Neural crest cell (in vitro differentiated cells): Measurements from ENCODE around the gene SFRP5. TPM values are rescaled to one million over a fixed set of nuclear protein-coding genes. Genes with fewer than 3 reads are reported as not detected.

Experiments used
- DNase-seq: peaks from one replicate; pipeline ENCODE4 v3.0.0; 2021; ENCODE audit warnings: low read depth, mixed read lengths, low spot score
- H3K27ac Mint-ChIP-seq: one replicate; pipeline ENCODE4 v1.8.0; 2021; ENCODE audit warnings: mild to moderate bottlenecking, mixed read lengths; ENCODE audit not compliant: unreplicated experiment
- H3K27me3 Mint-ChIP-seq: 2 replicates; pipeline ENCODE4 v1.8.0; 2021; ENCODE audit warnings: low read depth, mild to moderate bottlenecking, mixed read lengths
- H3K36me3 Mint-ChIP-seq: 2 replicates; pipeline ENCODE4 v1.8.0; 2021; ENCODE audit warnings: low read depth, mild to moderate bottlenecking, mixed read lengths
- H3K4me1 Mint-ChIP-seq: 2 replicates; pipeline ENCODE4 v1.8.0; 2021; ENCODE audit warnings: mixed read lengths
- H3K4me3 Mint-ChIP-seq: one replicate; pipeline ENCODE4 v1.8.0; 2021; ENCODE audit warnings: mild to moderate bottlenecking, mixed read lengths
- H3K9me3 Mint-ChIP-seq: 2 replicates; pipeline ENCODE4 v1.8.0; 2021; ENCODE audit warnings: mixed read lengths
- long read RNA-seq: library from polyadenylated mRNA; unstranded; transcript quantifications from one replicate; pipeline ENCODE4 v2.0.0, GENCODE V29; 2020
- total RNA-seq: library from RNA; stranded (reverse); gene quantifications from 2 replicates; pipeline ENCODE4 v1.2.1, GENCODE V29; 2021
- TF ChIP-seq, protein P1 (sequence below): fragments of 200-600 bp; sonication (generic); conservative IDR thresholded peaks from 2 replicates; pipeline ENCODE4 v1.5.0; 2021; ENCODE audit warnings: antibody characterized with exemption, mild to moderate bottlenecking

The SFRP5 gene, protein sequence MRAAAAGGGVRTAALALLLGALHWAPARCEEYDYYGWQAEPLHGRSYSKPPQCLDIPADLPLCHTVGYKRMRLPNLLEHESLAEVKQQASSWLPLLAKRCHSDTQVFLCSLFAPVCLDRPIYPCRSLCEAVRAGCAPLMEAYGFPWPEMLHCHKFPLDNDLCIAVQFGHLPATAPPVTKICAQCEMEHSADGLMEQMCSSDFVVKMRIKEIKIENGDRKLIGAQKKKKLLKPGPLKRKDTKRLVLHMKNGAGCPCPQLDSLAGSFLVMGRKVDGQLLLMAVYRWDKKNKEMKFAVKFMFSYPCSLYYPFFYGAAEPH
- total RNA-seq: not detected in 2 replicates
- long read RNA-seq: 0 reads

DNA sequence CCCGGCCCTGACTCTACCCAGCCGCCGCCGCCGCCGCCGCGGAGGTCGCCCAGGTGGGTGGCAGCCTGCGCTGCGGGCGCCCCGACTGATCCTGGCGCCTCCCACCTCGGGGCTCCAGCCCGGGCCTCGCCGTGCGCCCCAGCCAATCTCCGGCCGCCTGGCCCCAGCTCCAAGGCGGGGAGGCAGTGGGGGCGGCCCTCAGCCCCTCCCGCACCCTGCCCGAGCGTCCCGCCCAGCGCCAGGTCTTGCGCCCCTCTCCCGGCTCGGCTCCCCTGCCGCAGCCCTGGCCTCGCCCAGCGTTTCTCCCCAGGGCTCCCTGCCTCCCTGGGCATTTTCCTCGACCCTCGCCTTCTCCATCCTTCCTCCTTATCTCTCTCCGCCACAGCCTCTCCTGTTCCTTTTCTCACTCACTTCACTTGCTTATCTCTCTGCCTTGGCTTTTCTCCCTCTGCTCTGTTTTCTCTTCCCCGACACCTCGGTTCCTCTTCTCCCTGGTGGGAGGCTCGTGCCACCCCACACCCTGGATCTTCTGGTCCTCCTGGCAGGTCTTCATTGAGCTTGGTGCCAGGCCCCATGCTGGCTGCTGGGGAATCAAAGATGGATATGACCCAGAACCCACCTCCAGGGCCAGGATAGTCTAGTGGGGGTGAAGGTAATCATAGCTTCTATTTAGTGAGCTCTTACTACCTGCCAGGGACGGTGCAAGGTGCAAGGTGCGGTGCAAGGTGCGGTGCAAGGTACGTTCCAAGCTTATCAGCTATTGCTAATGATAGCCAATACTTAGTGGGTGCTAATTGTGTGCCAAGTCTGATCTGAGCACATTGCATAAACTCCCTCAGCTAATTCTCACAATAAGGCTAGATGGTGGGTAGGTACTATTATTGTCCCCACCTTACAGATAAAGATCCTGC is at the start of gene SFRP5:
Gene SFRP5 (minus strand): TSS at position 87 of the 911 bp plus-strand sequence. CDS start 166 bp downstream, outside the sequence.
- TF ChIP-seq, protein P1, sequence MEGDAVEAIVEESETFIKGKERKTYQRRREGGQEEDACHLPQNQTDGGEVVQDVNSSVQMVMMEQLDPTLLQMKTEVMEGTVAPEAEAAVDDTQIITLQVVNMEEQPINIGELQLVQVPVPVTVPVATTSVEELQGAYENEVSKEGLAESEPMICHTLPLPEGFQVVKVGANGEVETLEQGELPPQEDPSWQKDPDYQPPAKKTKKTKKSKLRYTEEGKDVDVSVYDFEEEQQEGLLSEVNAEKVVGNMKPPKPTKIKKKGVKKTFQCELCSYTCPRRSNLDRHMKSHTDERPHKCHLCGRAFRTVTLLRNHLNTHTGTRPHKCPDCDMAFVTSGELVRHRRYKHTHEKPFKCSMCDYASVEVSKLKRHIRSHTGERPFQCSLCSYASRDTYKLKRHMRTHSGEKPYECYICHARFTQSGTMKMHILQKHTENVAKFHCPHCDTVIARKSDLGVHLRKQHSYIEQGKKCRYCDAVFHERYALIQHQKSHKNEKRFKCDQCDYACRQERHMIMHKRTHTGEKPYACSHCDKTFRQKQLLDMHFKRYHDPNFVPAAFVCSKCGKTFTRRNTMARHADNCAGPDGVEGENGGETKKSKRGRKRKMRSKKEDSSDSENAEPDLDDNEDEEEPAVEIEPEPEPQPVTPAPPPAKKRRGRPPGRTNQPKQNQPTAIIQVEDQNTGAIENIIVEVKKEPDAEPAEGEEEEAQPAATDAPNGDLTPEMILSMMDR: no peak
- H3K9me3 Mint-ChIP-seq: no peaks in the 10 kb centered on the region
- H3K36me3 Mint-ChIP-seq: no peaks in the 10 kb centered on the region
- H3K4me3 Mint-ChIP-seq: peak within 1 kb of the TSS; percentile 75
- DNase-seq: no peak
- H3K27ac Mint-ChIP-seq: no peak within 1 kb of the TSS
- peaks cover 14% of the 10 kb centered on the region for H3K4me1 Mint-ChIP-seq
- peaks cover 75% of the 10 kb centered on the region for H3K27me3 Mint-ChIP-seq

DNA sequence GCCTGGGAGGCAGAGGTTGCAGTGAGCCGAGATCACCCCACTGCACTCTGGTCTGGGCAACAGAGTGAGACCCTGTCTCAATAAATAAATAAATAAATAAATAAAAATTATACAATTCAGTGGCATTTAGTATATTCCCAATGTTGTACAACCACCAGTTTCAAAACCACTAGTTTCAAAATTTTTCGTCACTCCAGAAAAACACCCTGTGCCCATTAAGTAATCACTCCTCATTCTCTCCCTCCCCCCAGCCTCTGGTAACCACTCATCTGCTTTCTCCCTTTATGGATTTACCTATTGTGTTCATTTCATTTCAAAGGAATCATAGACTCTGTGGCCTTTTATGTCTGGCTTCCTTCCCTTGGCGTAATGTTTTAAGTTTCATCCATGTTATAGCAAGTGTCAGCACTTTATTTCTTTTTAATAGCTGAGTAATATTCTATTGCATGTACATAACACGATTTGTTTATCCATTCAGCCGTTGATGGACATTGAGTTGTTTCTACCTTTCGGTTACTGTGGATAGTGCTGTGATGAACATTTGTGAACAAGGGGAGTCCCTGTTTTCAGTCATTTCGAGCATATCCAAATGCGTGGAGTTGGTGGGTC is 48.4 kb upstream of the SFRP5 start:
- H3K27ac Mint-ChIP-seq: no peak overlapping the region
- H3K27me3 Mint-ChIP-seq: peaks cover 6% of the 10 kb centered on the region
- TF ChIP-seq, protein P1: no peak
- DNase-seq: no peak
- no peaks in the 10 kb centered on the region for H3K4me1 Mint-ChIP-seq
- no peak overlapping the region for H3K4me3 Mint-ChIP-seq
- H3K9me3 Mint-ChIP-seq: no peaks in the 10 kb centered on the region
- no peaks in the 10 kb centered on the region for H3K36me3 Mint-ChIP-seq

DNA sequence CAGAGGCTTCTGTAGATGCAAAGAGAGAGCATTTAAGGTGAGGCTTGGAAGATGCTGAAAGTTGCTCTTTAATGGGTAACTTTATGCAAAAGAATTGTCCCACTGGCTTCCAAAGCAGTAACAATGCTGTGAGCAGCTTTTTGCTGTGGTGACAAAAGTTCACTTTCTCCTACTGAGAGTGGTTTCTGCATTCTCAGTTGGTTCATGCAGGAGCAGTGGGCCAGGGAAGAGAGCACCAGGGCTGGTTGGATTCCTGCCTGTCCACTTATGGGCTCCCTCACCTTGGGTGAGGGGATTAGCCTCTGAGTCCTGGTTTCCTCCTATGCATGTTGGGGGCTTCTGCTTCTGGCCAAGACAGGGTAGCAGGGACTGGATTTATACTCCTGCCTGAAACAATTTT is 46.8 kb upstream of the SFRP5 start:
- Mint-ChIP-seq H3K27me3 (peaks cover 6% of the 10 kb centered on the region), H3K36me3 (no peaks in the 10 kb centered on the region), H3K27ac (no peak overlapping the region), H3K4me3 (no peak overlapping the region), H3K4me1 (no peaks in the 10 kb centered on the region), H3K9me3 (no peaks in the 10 kb centered on the region)
- TF ChIP-seq, protein P1: no peak
- no peak for DNase-seq

DNA sequence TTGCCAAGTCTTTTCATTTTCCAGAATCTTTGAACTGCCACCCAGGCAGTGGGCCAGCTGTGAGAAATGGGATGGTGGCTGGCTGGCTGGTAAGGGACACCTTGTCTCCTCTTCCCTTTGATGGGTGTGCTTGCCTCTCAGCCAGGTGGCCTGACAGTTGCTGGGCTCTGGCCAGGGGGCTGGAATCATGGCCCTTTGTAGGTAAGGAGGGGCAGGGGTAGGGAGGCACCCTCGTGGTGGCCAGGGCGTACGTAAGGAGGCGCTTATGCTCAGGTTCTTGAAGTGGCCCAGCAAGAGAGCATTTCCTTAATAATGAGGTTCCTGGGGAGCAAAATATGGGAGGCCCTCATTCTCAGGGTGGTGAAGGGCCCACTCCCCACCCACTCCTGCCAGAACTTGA is 44.8 kb upstream of the SFRP5 start:
- Mint-ChIP-seq H3K4me3 (no peak overlapping the region), H3K27ac (no peak overlapping the region), H3K9me3 (no peaks in the 10 kb centered on the region), H3K27me3 (peaks cover 6% of the 10 kb centered on the region), H3K36me3 (no peaks in the 10 kb centered on the region), H3K4me1 (peaks cover 7% of the 10 kb centered on the region)
- no peak for DNase-seq
- TF ChIP-seq, protein P1: no peak

DNA sequence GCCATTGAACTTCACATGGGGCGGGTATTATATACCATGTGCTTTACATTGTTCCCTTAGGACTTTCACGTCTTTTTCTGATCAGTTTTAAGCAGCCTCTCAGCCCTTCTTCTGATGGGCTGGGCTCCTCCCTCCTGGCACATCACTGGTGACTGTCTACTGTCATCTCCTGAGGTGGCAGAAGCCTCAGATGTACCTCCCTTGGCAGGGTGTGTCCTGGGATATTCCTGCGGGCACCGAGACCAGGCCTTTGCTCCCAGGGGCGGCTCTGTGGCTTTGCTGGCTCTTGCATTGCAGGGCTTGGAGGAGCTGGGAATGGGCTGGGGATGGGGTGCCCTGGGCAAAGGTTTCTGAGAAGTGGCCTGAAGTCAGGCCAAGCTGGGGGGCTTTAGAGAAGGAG is 43.2 kb upstream of the SFRP5 start:
- H3K36me3 Mint-ChIP-seq: no peaks in the 10 kb centered on the region
- H3K27me3 Mint-ChIP-seq: peaks cover 3% of the 10 kb centered on the region
- TF ChIP-seq, protein P1: no peak
- no peak overlapping the region for H3K27ac Mint-ChIP-seq
- H3K4me1 Mint-ChIP-seq: peaks cover 8% of the 10 kb centered on the region
- H3K4me3 Mint-ChIP-seq: no peak overlapping the region
- H3K9me3 Mint-ChIP-seq: no peaks in the 10 kb centered on the region
- DNase-seq: no peak
